ENCODE measurements around the gene FN1.

DNA sequence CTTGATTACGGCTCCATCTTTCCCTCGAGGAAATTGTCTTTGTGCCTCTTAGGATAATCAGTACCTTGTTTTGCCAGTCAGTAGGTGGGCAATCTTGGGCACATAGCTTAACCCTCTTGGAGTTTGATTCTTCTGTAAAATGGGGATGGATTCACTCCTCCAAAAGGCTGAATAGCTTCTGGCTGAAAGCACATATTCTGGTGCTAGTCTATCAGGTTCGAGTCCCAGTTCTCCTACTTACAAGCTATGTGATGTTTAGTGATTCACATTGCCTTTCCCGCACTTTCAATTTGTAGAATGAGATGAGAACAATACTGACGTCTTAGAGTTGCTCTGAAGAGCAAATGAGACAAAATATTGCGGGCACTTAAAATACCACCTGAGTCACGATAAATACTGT, 80.1 kb downstream of the FN1 start:
- TF ChIP-seq, protein P1, sequence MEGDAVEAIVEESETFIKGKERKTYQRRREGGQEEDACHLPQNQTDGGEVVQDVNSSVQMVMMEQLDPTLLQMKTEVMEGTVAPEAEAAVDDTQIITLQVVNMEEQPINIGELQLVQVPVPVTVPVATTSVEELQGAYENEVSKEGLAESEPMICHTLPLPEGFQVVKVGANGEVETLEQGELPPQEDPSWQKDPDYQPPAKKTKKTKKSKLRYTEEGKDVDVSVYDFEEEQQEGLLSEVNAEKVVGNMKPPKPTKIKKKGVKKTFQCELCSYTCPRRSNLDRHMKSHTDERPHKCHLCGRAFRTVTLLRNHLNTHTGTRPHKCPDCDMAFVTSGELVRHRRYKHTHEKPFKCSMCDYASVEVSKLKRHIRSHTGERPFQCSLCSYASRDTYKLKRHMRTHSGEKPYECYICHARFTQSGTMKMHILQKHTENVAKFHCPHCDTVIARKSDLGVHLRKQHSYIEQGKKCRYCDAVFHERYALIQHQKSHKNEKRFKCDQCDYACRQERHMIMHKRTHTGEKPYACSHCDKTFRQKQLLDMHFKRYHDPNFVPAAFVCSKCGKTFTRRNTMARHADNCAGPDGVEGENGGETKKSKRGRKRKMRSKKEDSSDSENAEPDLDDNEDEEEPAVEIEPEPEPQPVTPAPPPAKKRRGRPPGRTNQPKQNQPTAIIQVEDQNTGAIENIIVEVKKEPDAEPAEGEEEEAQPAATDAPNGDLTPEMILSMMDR (IDR thresholded peaks at IDR 0.05) = no peak
- no peak for TF ChIP-seq POLR2AphosphoS5 (IDR thresholded peaks at IDR 0.05)

All from prostate gland (tissue), 2 donors.